Esophagus muscularis mucosa (tissue), 4 donors: ENCODE measurements around the gene NTRK2. TPM values are rescaled to one million over a fixed set of nuclear protein-coding genes. Genes with fewer than 3 reads are reported as not detected.
A peak's percentile ranks its signal among the peaks of the same experiment; 100 is the strongest.

Source experiments
- DNase-seq: peaks from one replicate; pipeline ENCODE4 v3.0.0-alpha.2; 2017; ENCODE audit errors: extremely low spot score
- H3K27ac ChIP-seq, 4 donors: fragments of 200-600 bp; sonication (generic); replicated peaks in 1 of 4; 1 replicate in 3 of 4; 2 replicates in 1 of 4; pipeline ENCODE4 v1.5.1; 2016 to 2019; ENCODE audit warnings: mild to moderate bottlenecking in 1 of 4
- H3K27me3 ChIP-seq, 4 donors: fragments of 200-600 bp; sonication (generic); one replicate each; pipeline versions ENCODE4 v1.5.1 to v1.6.0; 2016 to 2019
- H3K36me3 ChIP-seq, 4 donors: fragments of 200-600 bp; sonication (generic); one replicate each; pipeline ENCODE4 v1.5.1; 2016 to 2019
- H3K4me1 ChIP-seq, 4 donors: fragments of 200-600 bp; sonication (generic); one replicate each; pipeline ENCODE4 v1.5.1; 2016 to 2019
- H3K4me3 ChIP-seq, 4 donors: fragments of 200-600 bp; sonication (generic); 1 replicate in 2 of 4; 2 replicates in 2 of 4; pipeline ENCODE4 v1.5.1; 2016 to 2019; ENCODE audit warnings: mild to moderate bottlenecking in 4 of 4, moderate library complexity in 1 of 4
- H3K9me3 ChIP-seq, 4 donors: fragments of 200-600 bp; sonication (generic); 1 replicate in 3 of 4; 2 replicates in 1 of 4; pipeline ENCODE4 v1.5.1; 2016 to 2019
- CTCF ChIP-seq, 3 experiments: fragments of 200-600 bp in 2 of 3; fragments of 450-650 bp in 1 of 3; sonication (generic) in 2 of 3; IDR thresholded peaks; one replicate each; pipeline ENCODE4 v1.5.1; 2017 to 2019; ENCODE audit warnings: antibody characterized with exemption in 3 of 3, mild to moderate bottlenecking in 2 of 3, moderate library complexity in 1 of 3
- EP300 ChIP-seq: sonication (generic); formaldehyde crosslinking; IDR thresholded peaks from one replicate; pipeline ENCODE4 v1.6.1; 2017; ENCODE audit warnings: antibody characterized with exemption
- POLR2A ChIP-seq: fragments of 450-650 bp; IDR thresholded peaks from one replicate; pipeline ENCODE4 v1.6.1; 2017; ENCODE audit warnings: antibody characterized with exemption, moderate library complexity, mild to moderate bottlenecking, low read depth
- POLR2AphosphoS5 ChIP-seq, 2 donors: sonication (generic); formaldehyde crosslinking; IDR thresholded peaks; one replicate each; pipeline ENCODE4 v1.6.1; 2017; ENCODE audit warnings: antibody characterized with exemption in 2 of 2
- WGBS: methylation state at CpG from one replicate; pipeline ENCODE4 v1.1.5; 2018; 5-methylcytosine and 5-hydroxymethylcytosine counted together
- intact Hi-C: fragments of 100-400 bp; cut with DNase I; formaldehyde crosslinking; loops from one replicate; pipeline ENCODE4 v1.15.1; 2023
- total RNA-seq, 4 donors: library from RNA; depleted of rRNA; stranded (reverse); fragments of >200 nt; gene quantifications; one replicate each; pipeline versions ENCODE4 v1.1.0 to v1.2.1, GENCODE V29; 2016

Gene NTRK2
- total RNA-seq, 4 donors from 2014 or later = 1.2 to 6.3 (median 5.5) TPM

- no peak overlapping the region for H3K27ac ChIP-seq
- intact Hi-C loops = no loop called here
- H3K36me3 ChIP-seq = no peaks in the 10 kb centered on the region
- H3K9me3 ChIP-seq = no peaks in the 10 kb centered on the region
- WGBS = 99% methylated on average over 6 of the region's 6 CpGs
- H3K27me3 ChIP-seq = no peaks in the 10 kb centered on the region
- no peak for DNase-seq
- peaks cover 0 to 24% (median 15%) of the 10 kb centered on the region in 4 donors for H3K4me1 ChIP-seq
- H3K4me3 ChIP-seq = no peak overlapping the region
- TF ChIP-seq POLR2AphosphoS5 (IDR thresholded peaks at IDR 0.05) (no peak), CTCF (IDR thresholded peaks at IDR 0.05) (no peak), POLR2A (no peak), EP300 (no peak)
Measured at GRCh38 chr9:84817038-84817437, 147.5 kb downstream of the NTRK2 start.

DNA sequence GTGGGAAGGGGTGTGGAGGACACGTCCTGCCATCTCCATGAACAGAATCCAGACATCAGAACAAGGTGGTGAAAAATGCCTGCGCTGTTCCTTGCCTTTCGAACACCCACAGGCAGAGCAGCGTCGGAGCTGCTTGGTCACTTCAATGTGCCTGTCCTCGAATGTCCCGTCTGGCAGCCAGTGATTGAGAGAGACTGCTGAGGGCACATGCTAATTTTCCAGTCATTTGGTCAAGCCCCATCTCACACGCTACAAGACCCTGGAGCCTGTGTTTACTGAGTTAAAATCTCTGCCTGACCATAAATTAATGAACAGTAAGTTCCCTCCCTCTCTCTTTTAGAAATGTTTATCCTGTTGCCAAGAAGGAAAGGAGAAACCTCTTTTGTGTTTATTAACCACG lies 149.3 kb downstream of the NTRK2 start:
- intact Hi-C loops = no loop called here
- no peaks in the 10 kb centered on the region for H3K27me3 ChIP-seq
- no peaks in the 10 kb centered on the region for H3K36me3 ChIP-seq
- H3K4me3 ChIP-seq = no peak overlapping the region
- 62% methylated on average over 9 of the region's 9 CpGs for WGBS
- no peak overlapping the region for H3K27ac ChIP-seq
- no peak for TF ChIP-seq CTCF (IDR thresholded peaks at IDR 0.05)
- TF ChIP-seq EP300 = no peak
- no peak for TF ChIP-seq POLR2AphosphoS5 (IDR thresholded peaks at IDR 0.05)
- no peak for TF ChIP-seq POLR2A
- peaks cover 0 to 25% (median 15%) of the 10 kb centered on the region in 4 donors for H3K4me1 ChIP-seq
- DNase-seq = peak; percentile 29
- H3K9me3 ChIP-seq = no peaks in the 10 kb centered on the region

GRCh38 chr9:84819491-84819991 lies 150.0 kb downstream of the NTRK2 start:
- intact Hi-C loops = no loop called here
- DNase-seq = peak; percentile 70
- Histone ChIP-seq H3K36me3 (no peaks in the 10 kb centered on the region), H3K4me1 (peaks cover 0 to 31% (median 17%) of the 10 kb centered on the region in 4 donors), H3K27me3 (no peaks in the 10 kb centered on the region), H3K27ac (no peak overlapping the region), H3K4me3 (no peak overlapping the region), H3K9me3 (no peaks in the 10 kb centered on the region)
- TF ChIP-seq POLR2AphosphoS5 (IDR thresholded peaks at IDR 0.05) (no peak), CTCF (IDR thresholded peaks at IDR 0.05) (no peak), POLR2A (no peak), EP300 (no peak)
- 65% methylated on average over 7 of the region's 8 CpGs for whole genome bisulfite sequencing

DNA sequence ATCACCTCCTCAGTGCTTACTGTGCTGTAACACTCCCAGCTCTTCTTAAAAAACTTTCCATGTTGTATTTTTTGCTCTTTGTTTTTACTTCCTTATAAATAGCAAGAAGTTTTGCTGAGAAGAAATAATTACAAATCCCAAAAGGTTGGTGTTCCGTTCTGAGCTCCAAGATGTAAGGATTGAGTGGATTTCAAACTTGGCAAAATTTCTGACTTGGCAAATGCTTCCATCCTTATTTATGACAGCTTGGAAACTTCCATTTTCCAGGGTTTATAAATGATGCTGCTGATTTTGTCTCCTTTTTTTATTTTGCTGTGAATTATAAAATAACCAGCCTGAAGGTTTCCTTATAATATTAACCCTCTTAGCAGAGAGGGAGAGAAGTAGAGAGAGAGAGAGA lies 151.9 kb downstream of the NTRK2 start:
- no peak overlapping the region for H3K27ac ChIP-seq
- WGBS = 24% methylated on average over 1 of the region's 1 CpG
- H3K4me3 ChIP-seq = no peak overlapping the region
- TF ChIP-seq POLR2A (no peak), POLR2AphosphoS5 (IDR thresholded peaks at IDR 0.05) (no peak), CTCF (IDR thresholded peaks at IDR 0.05) (no peak), EP300 (no peak)
- H3K9me3 ChIP-seq = no peaks in the 10 kb centered on the region
- no peaks in the 10 kb centered on the region for H3K36me3 ChIP-seq
- H3K4me1 ChIP-seq = peaks cover 0 to 31% (median 17%) of the 10 kb centered on the region in 4 donors
- no peak for DNase-seq
- H3K27me3 ChIP-seq = no peaks in the 10 kb centered on the region
- intact Hi-C loops = no loop called here

DNA sequence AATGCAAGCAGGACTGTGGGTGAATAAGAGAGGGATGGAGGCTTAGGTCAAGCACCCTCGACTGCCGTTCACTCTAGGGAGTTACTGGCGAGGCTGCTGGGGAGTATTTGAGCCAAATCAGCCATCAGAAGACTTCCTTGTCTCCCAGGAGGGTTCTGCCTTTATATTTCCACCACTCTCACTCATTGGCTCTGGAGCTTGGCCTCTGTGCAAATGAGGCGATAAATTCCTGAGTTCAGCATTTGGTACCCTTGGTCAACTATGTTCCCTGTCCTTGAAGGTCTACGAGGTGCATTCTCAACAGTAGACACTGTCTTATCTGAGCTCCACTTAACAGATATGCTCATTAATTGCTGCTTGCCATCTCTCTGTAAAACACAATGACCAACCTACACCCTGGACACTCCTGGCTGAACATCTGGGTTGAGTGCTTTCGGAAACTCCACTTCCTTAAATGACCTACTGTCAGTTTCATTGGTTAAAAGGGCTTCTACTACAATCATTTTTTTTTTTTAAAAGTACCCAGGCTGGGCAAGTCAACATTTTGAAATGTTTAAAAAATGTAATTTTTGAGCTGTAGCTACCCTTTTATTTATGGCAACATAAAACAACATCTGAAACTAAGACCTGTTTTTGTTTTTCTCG lies 153.2 kb downstream of the NTRK2 start:
- Histone ChIP-seq H3K27ac (no peak overlapping the region), H3K4me1 (peaks cover 0 to 31% (median 17%) of the 10 kb centered on the region in 4 donors), H3K9me3 (no peaks in the 10 kb centered on the region), H3K27me3 (no peaks in the 10 kb centered on the region), H3K4me3 (no peak overlapping the region), H3K36me3 (no peaks in the 10 kb centered on the region)
- peak; percentile 78 for DNase-seq
- intact Hi-C loops = no loop called here
- TF ChIP-seq POLR2A = no peak
- TF ChIP-seq EP300 = no peak
- no peak for TF ChIP-seq POLR2AphosphoS5 (IDR thresholded peaks at IDR 0.05)
- TF ChIP-seq CTCF (IDR thresholded peaks at IDR 0.05) = no peak
- 81% methylated on average over 7 of the region's 7 CpGs for WGBS
